ENCODE data around the gene LMX1A. TPM values are rescaled to one million over a fixed set of nuclear protein-coding genes. Genes with fewer than 3 reads are reported as not detected.
A peak's percentile ranks its signal among the peaks of the same experiment; 100 is the strongest.

LMX1A gene
- total and polyA plus RNA-seq, 2 of the 13 experiments (the other 11 are each of a cell fraction or from before 2014, with no cell fraction given): 0.07 TPM; not detected in 1

DNA sequence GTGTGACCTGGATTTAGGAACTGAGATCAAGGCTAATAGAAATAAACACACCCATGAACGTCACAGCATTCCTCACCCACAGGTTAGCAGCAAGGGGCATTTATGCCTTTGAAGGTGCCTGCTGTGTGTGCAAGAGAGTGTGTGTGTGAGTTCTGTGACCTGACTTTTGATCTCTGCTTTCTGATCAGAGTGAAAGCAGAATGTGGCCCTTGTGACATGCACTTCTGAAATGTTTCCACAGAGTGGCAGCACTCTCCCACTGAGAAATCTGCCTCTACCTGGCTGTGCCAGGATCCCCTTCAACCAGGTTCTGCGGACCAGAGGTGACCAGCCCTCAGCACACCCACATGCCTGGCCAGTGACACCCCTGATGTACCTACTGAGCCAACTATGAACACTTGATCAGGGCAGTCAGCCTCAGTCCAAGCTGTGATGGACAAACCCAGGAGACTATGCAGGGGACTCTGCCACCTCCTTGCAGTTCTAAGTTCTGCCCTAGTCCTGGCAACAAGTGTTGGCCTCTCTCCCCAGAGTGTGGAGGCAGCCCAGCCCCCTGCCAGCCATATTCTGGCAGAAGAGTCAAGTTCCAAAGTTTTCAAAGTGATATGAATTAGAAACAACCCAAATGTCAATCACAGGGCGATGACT is 47.4 kb upstream of the LMX1A start (continued):
- TF ChIP-seq, protein P1, sequence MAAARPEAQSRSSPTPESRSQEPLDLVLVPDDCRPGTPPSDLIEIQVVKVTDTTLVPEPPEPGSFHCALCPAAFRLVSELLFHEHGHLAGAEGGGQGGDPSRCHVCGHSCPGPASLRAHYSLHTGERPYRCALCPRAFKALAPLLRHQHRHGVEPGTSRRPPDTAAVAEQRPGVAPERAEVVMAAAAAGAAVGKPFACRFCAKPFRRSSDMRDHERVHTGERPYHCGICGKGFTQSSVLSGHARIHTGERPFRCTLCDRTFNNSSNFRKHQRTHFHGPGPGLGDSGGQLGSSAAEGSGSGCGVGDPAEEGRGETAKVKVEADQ (CRISPR knock-in tag; IDR thresholded peaks at IDR 0.05; ENCODE audit: borderline replicate concordance): no peak
- TF ChIP-seq ZNF788 (CRISPR knock-in tag; IDR thresholded peaks at IDR 0.05; ENCODE audit: borderline replicate concordance): peak; percentile 28; the same call in 1 of the 2 replicates
- no peak for TF ChIP-seq ZSCAN30 (CRISPR knock-in tag; IDR thresholded peaks at IDR 0.05)
- no peak for TF ChIP-seq ELF3 (CRISPR knock-in tag; IDR thresholded peaks at IDR 0.05)
- peak in 1 of 2 experiments; percentile 44; a peak in 1 of 4 replicates for TF ChIP-seq NR2F1 (CRISPR knock-in tag; IDR thresholded peaks at IDR 0.05)
- TF ChIP-seq, protein P2, sequence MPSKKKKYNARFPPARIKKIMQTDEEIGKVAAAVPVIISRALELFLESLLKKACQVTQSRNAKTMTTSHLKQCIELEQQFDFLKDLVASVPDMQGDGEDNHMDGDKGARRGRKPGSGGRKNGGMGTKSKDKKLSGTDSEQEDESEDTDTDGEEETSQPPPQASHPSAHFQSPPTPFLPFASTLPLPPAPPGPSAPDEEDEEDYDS (CRISPR knock-in tag; IDR thresholded peaks at IDR 0.05): no peak
- no peak for TF ChIP-seq CEBPB (IDR thresholded peaks at IDR 0.05; ENCODE audit: borderline replicate concordance, low read depth, low read length)
- no peak for TF ChIP-seq CC2D1A (CRISPR knock-in tag; IDR thresholded peaks at IDR 0.05)
- TF ChIP-seq SRSF4 (IDR thresholded peaks at IDR 0.05; ENCODE audit: low read depth, low read length, poor library complexity, severe bottlenecking): no peak
- TF ChIP-seq TCF12 (IDR thresholded peaks at IDR 0.05): no peak
- no peak for TF ChIP-seq TCF12 (CRISPR knock-in tag; IDR thresholded peaks at IDR 0.05)
- 0 out of 2 replicates have a peak, but pooled peaks have one; percentile 24 for TF ChIP-seq SOX5 (CRISPR knock-in tag; IDR thresholded peaks at IDR 0.05; ENCODE audit: borderline replicate concordance)
- no peak for TF ChIP-seq NFE2 (CRISPR knock-in tag; IDR thresholded peaks at IDR 0.05)
- TF ChIP-seq MBD4 (IDR thresholded peaks at IDR 0.05; ENCODE audit: borderline replicate concordance, low read length): no peak
- no peak for TF ChIP-seq ZNF253 (CRISPR knock-in tag; IDR thresholded peaks at IDR 0.05; ENCODE audit: borderline replicate concordance)
- TF ChIP-seq KMT2A (CRISPR knock-in tag; IDR thresholded peaks at IDR 0.05): no peak
- TF ChIP-seq, protein P3, sequence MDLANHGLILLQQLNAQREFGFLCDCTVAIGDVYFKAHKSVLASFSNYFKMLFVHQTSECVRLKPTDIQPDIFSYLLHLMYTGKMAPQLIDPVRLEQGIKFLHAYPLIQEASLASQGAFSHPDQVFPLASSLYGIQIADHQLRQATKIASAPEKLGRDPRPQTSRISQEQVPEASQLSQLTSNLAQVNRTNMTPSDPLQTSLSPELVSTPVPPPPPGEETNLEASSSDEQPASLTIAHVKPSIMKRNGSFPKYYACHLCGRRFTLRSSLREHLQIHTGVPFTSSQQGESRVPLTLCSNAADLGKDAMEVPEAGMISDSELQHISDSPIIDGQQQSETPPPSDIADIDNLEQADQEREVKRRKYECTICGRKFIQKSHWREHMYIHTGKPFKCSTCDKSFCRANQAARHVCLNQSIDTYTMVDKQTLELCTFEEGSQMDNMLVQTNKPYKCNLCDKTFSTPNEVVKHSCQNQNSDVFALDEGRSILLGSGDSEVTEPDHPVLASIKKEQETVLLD (CRISPR knock-in tag; IDR thresholded peaks at IDR 0.05; ENCODE audit: low read depth): no peak
- TF ChIP-seq, protein P4, sequence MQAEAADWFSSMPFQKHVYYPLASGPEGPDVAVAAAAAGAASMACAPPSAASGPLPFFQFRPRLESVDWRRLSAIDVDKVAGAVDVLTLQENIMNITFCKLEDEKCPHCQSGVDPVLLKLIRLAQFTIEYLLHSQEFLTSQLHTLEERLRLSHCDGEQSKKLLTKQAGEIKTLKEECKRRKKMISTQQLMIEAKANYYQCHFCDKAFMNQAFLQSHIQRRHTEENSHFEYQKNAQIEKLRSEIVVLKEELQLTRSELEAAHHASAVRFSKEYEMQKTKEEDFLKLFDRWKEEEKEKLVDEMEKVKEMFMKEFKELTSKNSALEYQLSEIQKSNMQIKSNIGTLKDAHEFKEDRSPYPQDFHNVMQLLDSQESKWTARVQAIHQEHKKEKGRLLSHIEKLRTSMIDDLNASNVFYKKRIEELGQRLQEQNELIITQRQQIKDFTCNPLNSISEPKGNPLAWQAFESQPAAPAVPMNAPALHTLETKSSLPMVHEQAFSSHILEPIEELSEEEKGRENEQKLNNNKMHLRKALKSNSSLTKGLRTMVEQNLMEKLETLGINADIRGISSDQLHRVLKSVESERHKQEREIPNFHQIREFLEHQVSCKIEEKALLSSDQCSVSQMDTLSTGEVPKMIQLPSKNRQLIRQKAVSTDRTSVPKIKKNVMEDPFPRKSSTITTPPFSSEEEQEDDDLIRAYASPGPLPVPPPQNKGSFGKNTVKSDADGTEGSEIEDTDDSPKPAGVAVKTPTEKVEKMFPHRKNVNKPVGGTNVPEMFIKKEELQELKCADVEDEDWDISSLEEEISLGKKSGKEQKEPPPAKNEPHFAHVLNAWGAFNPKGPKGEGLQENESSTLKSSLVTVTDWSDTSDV (CRISPR knock-in tag; IDR thresholded peaks at IDR 0.05): no peak
- TF ChIP-seq FOXO1 (CRISPR knock-in tag; IDR thresholded peaks at IDR 0.05): no peak
- TF ChIP-seq, protein P5, sequence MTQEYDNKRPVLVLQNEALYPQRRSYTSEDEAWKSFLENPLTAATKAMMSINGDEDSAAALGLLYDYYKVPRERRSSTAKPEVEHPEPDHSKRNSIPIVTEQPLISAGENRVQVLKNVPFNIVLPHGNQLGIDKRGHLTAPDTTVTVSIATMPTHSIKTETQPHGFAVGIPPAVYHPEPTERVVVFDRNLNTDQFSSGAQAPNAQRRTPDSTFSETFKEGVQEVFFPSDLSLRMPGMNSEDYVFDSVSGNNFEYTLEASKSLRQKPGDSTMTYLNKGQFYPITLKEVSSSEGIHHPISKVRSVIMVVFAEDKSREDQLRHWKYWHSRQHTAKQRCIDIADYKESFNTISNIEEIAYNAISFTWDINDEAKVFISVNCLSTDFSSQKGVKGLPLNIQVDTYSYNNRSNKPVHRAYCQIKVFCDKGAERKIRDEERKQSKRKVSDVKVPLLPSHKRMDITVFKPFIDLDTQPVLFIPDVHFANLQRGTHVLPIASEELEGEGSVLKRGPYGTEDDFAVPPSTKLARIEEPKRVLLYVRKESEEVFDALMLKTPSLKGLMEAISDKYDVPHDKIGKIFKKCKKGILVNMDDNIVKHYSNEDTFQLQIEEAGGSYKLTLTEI (CRISPR knock-in tag; conservative IDR thresholded peaks at IDR 0.05): no peak
- TF ChIP-seq, protein P6, sequence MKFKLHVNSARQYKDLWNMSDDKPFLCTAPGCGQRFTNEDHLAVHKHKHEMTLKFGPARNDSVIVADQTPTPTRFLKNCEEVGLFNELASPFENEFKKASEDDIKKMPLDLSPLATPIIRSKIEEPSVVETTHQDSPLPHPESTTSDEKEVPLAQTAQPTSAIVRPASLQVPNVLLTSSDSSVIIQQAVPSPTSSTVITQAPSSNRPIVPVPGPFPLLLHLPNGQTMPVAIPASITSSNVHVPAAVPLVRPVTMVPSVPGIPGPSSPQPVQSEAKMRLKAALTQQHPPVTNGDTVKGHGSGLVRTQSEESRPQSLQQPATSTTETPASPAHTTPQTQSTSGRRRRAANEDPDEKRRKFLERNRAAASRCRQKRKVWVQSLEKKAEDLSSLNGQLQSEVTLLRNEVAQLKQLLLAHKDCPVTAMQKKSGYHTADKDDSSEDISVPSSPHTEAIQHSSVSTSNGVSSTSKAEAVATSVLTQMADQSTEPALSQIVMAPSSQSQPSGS (CRISPR knock-in tag; IDR thresholded peaks at IDR 0.05): no peak
